HT-29 (cell line): ENCODE data around the gene NOP53. TPM values are rescaled to one million over a fixed set of nuclear protein-coding genes. Genes with fewer than 3 reads are reported as not detected.
A peak's percentile ranks its signal among the peaks of the same experiment; 100 is the strongest.
"Not testable (repeated sequence)": the region's sequence is repeated elsewhere in the genome, so short reads cannot be mapped to it uniquely, and the experiment has no call there.

Source experiments
- DNase-seq: peaks from one replicate; pipeline ENCODE4 v3.0.0-alpha.2; 2015; ENCODE audit warnings: low spot score
- total RNA-seq: library from RNA; depleted of rRNA; stranded (reverse); fragments of >200 nt; shearing (Covaris generic); gene quantifications from 2 replicates; pipeline ENCODE4 v1.2.3, GENCODE V29; 2014

Gene NOP53
- total RNA-seq, 1 experiment from 2014 or later = 300 TPM

- DNase-seq = no peak
Observed at GRCh38 chr19:47754206-47755064, 9.1 kb downstream of the NOP53 start.

DNA sequence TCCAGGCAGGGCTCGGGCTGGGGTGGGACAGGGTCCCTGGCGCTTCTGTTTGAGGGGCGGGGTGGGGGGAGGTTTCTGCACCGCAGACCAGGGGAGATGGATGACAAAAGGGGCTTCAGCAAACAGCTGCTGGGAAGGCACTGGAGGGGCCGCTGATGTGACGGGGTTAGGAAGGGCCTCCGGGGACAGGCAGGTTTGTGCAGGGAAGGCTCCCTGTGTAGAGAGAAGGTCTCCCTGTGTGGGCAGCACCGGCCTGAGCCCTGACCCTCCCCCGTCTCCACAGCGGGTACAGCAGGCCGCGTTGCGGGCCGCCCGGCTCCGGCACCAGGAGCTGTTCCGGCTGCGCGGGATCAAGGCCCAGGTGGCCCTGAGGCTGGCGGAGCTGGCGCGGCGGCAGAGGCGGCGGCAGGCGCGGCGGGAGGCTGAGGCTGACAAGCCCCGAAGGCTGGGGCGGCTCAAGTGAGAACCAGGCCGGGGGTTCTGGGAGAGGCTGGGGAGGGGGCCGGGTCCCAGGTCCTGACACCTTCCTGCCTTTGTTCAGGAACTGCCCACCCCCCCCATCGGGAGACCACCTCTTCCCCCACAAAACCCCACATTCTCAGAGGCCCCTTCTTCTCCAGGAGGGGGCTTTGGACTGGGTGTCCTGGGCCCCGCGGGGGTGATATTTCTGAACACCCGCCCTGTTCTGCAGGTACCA is 9.9 kb downstream of the NOP53 start:
- no peak for DNase-seq

DNA sequence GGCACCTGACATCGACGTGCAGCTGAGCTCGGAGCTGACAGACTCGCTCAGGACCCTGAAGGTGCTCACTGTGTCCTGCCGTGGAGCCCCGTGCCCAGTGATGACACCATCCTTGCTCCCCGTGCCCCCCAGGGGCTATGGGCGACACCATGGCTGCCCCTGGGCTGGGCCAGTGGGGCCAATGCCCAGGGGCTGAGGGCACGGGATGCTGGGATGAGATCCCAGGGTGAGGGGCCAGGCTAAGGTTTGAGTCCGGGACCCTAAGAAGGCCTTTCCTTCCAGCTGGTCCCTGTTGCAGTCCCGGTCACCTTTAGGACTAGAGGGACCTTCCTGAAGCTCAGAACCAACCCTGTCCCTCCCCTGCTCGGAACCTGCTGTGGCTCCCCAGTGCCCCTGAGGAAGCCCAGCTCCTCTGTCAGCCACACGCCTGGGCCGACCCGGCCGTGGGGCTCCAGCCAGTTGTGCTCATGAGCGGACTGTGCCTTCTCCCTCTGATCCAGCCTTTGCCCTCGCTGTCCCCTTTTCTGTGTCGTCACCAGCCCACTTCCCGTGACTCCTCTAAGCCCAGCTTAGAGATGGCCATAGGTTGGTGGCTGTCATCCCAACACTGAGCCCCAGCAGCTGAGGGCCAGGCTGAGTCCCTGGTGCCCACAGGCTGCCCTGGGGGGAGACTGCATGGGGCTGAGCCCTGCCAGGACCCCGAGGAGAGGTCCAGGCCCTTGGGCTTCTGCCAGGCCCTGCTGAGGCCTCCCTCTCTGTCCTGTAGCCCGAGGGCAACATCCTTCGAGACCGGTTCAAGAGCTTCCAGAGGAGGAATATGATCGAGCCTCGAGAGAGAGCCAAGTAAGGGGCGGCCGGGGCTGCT is 10.6 kb downstream of the NOP53 start:
- no peak for DNase-seq

DNA sequence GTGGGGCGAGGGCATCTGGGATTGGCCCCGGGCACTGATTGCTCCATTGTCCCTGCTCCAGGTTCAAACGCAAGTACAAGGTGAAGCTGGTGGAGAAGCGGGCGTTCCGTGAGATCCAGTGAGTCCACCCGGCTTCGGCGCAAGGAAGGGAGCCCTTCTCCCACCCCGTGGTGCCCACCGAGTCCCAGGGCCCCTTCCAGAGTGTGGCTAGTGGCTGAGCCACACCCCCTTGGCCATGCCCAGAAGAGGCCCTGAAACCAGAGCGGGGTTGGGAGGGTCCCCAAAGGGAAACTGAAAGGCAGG is 11.2 kb downstream of the NOP53 start:
- DNase-seq = no peak

GRCh38 chr19:47756953-47757608 is 11.7 kb downstream of the NOP53 start:
- DNase-seq = no peak

DNA sequence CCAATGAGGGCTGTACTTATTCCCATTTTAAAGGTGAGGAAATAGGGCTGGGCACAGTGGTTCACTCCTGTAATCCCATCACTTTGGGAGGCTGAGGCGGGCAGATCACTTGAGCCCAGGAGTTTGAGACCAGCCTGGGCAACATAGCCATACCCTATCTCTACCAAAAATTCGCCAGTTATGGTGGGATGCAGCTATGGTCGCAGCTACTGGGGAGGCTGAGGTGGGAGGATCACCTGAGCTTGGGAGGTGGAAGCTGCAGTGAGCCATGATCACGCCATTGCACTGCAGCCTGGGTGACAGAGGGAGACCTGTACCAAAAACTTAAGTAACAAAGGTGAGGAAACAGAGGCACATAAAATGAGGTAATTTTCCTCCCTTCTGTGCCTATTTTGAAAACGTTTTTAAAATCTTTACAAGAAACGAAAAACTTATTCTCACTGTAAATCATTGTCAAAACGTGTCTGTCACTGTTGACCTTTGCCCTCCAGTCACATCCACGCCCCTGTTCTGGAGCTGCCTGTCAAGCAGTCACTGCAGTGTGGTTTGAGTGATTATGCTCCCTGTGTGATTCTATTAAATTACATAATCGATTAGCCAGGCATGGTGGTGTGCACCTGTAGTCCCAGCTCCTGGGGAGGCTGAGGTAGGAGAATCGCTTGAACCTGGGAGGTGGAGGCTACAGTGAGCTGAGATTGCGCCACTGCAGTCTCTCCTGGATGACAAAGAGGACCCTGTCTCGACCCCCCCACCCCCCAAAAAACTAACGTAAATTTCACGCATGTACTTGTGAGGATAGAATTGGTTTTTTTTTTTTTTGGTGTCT is 12.5 kb downstream of the NOP53 start:
- no peak for DNase-seq

DNA sequence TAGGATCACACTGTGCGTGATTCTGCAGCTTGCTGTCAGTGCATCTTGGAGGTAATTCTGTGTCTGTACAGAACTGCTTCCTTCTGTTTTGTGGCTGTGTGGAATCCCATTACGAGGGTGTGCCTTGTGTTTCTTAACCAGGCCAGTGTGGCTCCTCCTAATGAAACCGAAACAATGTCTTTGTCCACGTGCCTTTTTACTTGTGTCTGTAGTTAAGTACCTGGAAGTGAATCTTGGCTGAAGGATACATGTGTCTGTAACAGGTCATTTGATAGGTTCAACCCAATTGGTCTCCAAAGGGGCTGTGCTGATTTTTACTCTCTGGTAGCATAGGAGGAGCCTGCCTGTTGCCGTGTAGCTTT is 13.1 kb downstream of the NOP53 start:
- DNase-seq = no peak

DNA sequence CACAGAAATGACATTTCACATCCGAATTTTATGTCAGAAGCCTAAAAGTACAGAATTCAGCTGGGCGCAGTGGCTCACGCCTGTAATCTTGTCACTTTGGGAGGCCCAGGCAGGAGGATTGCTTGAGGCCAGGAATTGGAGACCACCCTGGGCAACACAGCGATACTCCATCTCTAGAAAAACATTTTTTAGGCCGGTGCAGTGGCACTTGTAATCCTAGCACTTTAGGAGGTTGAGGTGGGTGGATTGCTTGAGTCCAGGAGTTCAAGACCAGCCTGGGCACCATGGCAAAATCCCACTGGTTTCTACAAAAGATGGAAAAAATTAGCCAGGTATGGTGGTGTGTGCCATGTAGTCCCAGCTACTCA is 15.3 kb downstream of the NOP53 start:
- no peak for DNase-seq

GRCh38 chr19:47761566-47761965 is 16.2 kb downstream of the NOP53 start:
- DNase-seq = no peak

- DNase-seq = no peak
Observed at GRCh38 chr19:47762151-47762550, 16.8 kb downstream of the NOP53 start.

- DNase-seq = no peak
Observed at GRCh38 chr19:47762615-47763308, 17.4 kb downstream of the NOP53 start.

- DNase-seq = not testable (repeated sequence)
Observed at GRCh38 chr19:47764705-47765104, 19.4 kb downstream of the NOP53 start.

- peak; percentile 96 for DNase-seq
Observed at GRCh38 chr19:47765523-47766358, 20.4 kb downstream of the NOP53 start.

DNA sequence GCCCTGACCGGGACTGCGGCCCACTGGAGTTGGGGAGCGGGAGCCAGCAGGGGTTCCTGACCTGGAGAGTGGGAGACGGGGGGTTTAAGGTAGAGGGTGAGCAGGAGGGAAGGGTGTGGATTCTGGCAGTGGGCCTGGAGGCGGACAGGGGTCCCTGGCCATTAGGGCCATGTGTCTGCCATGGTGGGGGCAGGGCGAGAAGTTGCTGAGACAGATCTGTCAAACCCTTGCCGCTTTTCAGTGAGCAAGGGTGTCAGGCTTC is 20.9 kb downstream of the NOP53 start:
- DNase-seq = no peak

- no peak for DNase-seq
Observed at GRCh38 chr19:47766670-47767069, 21.3 kb downstream of the NOP53 start.

- no peak for DNase-seq
Observed at GRCh38 chr19:47767349-47767748, 22.0 kb downstream of the NOP53 start.

GRCh38 chr19:47768604-47769003 is 23.3 kb downstream of the NOP53 start:
- no peak for DNase-seq

DNA sequence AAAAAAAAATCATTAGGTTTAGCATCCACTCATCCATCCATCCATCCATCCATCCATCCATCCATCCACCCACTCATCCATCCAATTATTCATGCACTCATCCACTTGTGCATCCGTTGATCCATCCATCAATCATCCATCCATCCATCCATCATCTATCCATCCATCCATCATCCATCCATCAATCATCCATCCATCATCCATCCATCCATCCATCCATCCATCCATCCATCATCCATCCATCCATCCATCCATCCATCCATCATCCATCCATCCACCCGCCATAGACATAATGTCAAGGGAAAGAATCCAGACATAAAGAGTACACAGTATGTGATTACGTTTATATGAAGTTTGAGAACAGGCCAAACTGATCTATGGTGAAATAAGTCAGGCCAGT is 24.2 kb downstream of the NOP53 start:
- DNase-seq = no peak

- DNase-seq = not testable (repeated sequence)
Observed at GRCh38 chr19:47771291-47771690, 25.9 kb downstream of the NOP53 start.

GRCh38 chr19:47776568-47776967 is 31.2 kb downstream of the NOP53 start:
- DNase-seq = peak; percentile 97
